Measurements from ENCODE around the gene E2F4. TPM values are rescaled to one million over a fixed set of nuclear protein-coding genes. Genes with fewer than 3 reads are reported as not detected.
A peak's percentile ranks its signal among the peaks of the same experiment; 100 is the strongest.

E2F4 gene
- total and polyA plus RNA-seq, 10 of the 15 experiments (the other 5 are each of a cell fraction or from before 2014, with no cell fraction given): 11.7 to 132 (median 95.9) TPM

GRCh38 chr16:67158637-67159600 lies 33.0 kb upstream of the E2F4 start:
- Histone ChIP-seq H3K9ac (ENCODE audit: control insufficient read depth, insufficient read depth, low read length) (peak overlapping the region; percentile 87), H4K20me1 (ENCODE audit: control insufficient read depth, insufficient read depth) (peaks cover 10% of the 10 kb centered on the region; the same call in 1 of the 2 replicates), H2AFZ (ENCODE audit: control insufficient read depth, low read depth, low read length) (peak overlapping the region; percentile 43; the same call in 1 of the 2 replicates), H3K79me2 (ENCODE audit: control insufficient read depth, insufficient read depth, low read length) (peaks cover 11% of the 10 kb centered on the region), H3K36me3 (ENCODE audit: control insufficient read depth in 2 of 2, insufficient read depth in 2 of 2, low read length in 1 of 2) (no peaks in the 10 kb centered on the region), H3K4me3 (peak overlapping the region; percentile 95), H3K9me3 (replicated peaks; ENCODE audit: control insufficient read depth, insufficient read depth, low read length) (no peaks in the 10 kb centered on the region; the same call in 2 of the 3 replicates), H3K4me2 (ENCODE audit: control insufficient read depth, insufficient read depth) (peak overlapping the region; percentile 88), H3K4me1 (ENCODE audit: control insufficient read depth, insufficient read depth, low read length) (peaks cover 43% of the 10 kb centered on the region), H3K27ac (ENCODE audit: control insufficient read depth, insufficient read depth) (peak overlapping the region; percentile 89), H3K27me3 (replicated peaks in 1 of 2; ENCODE audit: control insufficient read depth in 2 of 2, insufficient read depth in 2 of 2, low read length in 1 of 2) (peaks cover 0 to 4% of the 10 kb centered on the region in 2 experiments; a peak in 1 of 4 replicates)
- POLR2A ChIA-PET: interaction anchor here (0.6 to 8.2 kb wide), 15 partner anchors 8 to 355 kb away, joined by 3 to 137 read pairs (median 4); partner anchors contain the start of genes B3GNT9, FHOD1, NOL3 and PHAF1
- CTCF ChIA-PET: interaction anchor here (0.8 to 10.0 kb wide), 17 partner anchors 10 to 205 kb away, joined by 3 to 98 read pairs (median 7); partner anchors contain the start of genes CES3, NOL3 and TMEM208
- intact Hi-C loops (cut with micrococcal nuclease; ENCODE audit: unreplicated experiment) (loop anchor here (5.0 kb wide), 2 partner anchors 57 to 503 kb away; partner anchors contain the start of genes ACD and PARD6A), in situ Hi-C loops (cut with MboI) (loop anchor here (10.0 kb wide), 1 partner anchor 184 kb away; no protein-coding TSS in a partner anchor)
- DNase-seq (ENCODE audit: low read depth, low spot score): peak; percentile 71
- TSS peak; percentile 65 for BruUV-seq (replicated peaks)
- under 1% methylated on average over 34 of the region's 34 CpGs for WGBS (ENCODE audit: insufficient coverage, insufficient replicate concordance, low lambda C conversion rate, missing lambda C conversion rate)
- RAD21 ChIA-PET (ENCODE audit: unreplicated experiment): interaction anchor here (1.3 to 5.2 kb wide), 7 partner anchors 10 to 140 kb away, joined by 4 to 48 read pairs (median 8); partner anchors contain the start of gene NOL3
- SMC1A ChIA-PET (ENCODE audit: uncharacterized antibody, unreplicated experiment): interaction anchor here (0.7 to 5.2 kb wide), 9 partner anchors 11 to 146 kb away, joined by 3 to 48 read pairs (median 5); partner anchors contain the start of genes NOL3 and TMEM208
- peak; percentile 99 for FAIRE-seq
- peak; percentile 56 for ATAC-seq
- no peak for TF ChIP-seq DPF2 (IDR thresholded peaks at IDR 0.05)
- no peak for TF ChIP-seq BCL11A (IDR thresholded peaks at IDR 0.05; ENCODE audit: low read depth, low read length)
- TF ChIP-seq MEF2B (IDR thresholded peaks at IDR 0.05; ENCODE audit: partially characterized antibody, poor library complexity, severe bottlenecking): no peak
- TF ChIP-seq ASH2L (IDR thresholded peaks at IDR 0.05; ENCODE audit: borderline replicate concordance, low read depth): no peak
- TF ChIP-seq JUND (IDR thresholded peaks at IDR 0.05; ENCODE audit: low read depth, low read length): no peak
- no peak for TF ChIP-seq HSF1 (IDR thresholded peaks at IDR 0.05; ENCODE audit: low read depth, low read length)
- TF ChIP-seq EED (IDR thresholded peaks at IDR 0.05; ENCODE audit: low read depth): no peak; the same call in 1 of the 2 replicates
- no peak for TF ChIP-seq SUZ12 (IDR thresholded peaks at IDR 0.05; ENCODE audit: unreplicated experiment)
- TF ChIP-seq STAT3 (IDR thresholded peaks at IDR 0.05; ENCODE audit: low read depth, low read length): no peak
- TF ChIP-seq POU2F2 (IDR thresholded peaks at IDR 0.05; ENCODE audit: borderline replicate concordance, low read depth, low read length): no peak; the same call in 2 of the 3 replicates
- no peak for TF ChIP-seq NFYA (IDR thresholded peaks at IDR 0.05; ENCODE audit: borderline replicate concordance, low read depth, low read length)
- no peak for TF ChIP-seq ZNF24 (IDR thresholded peaks at IDR 0.05)
- no peak for TF ChIP-seq YBX1 (IDR thresholded peaks at IDR 0.05)
- no peak for TF ChIP-seq NRF1 (conservative IDR thresholded peaks at IDR 0.05; ENCODE audit: low read depth, low read length)
- TF ChIP-seq LARP7 (IDR thresholded peaks at IDR 0.05): peak; percentile 61; the same call in 1 of the 2 replicates
- TF ChIP-seq RCOR1 (conservative IDR thresholded peaks at IDR 0.05; ENCODE audit: low read depth, low read length): no peak
- TF ChIP-seq ZNF217 (IDR thresholded peaks at IDR 0.05): no peak
- TF ChIP-seq NR2C2 (IDR thresholded peaks at IDR 0.05; ENCODE audit: borderline replicate concordance, control insufficient read depth, insufficient read length, low read depth): no peak
- TF ChIP-seq CEBPB (IDR thresholded peaks at IDR 0.05; ENCODE audit: borderline replicate concordance in 1 of 2, low read depth in 2 of 2, low read length in 2 of 2): no peak
- TF ChIP-seq FOXM1 (IDR thresholded peaks at IDR 0.05; ENCODE audit: low read depth, low read length): no peak
- TF ChIP-seq ZNF384 (IDR thresholded peaks at IDR 0.05; ENCODE audit: borderline replicate concordance, low read depth, low read length): no peak
